GDM1 (cell line): ENCODE measurements around the gene C2orf74.
A peak's percentile ranks its signal among the peaks of the same experiment; 100 is the strongest.
"Not testable (repeated sequence)": the region's sequence is repeated elsewhere in the genome, so short reads cannot be mapped to it uniquely, and the experiment has no call there.

Experiments
- DNase-seq: peaks from one replicate; lab custom pipeline; 2025; lab: John Stamatoyannopoulos, UW

The C2orf74 gene

GRCh38 chr2:61173116-61173515, 11.1 kb downstream of the C2orf74 start:
- no peak for DNase-seq

GRCh38 chr2:61175036-61175435, 13.0 kb downstream of the C2orf74 start:
- DNase-seq: no peak

GRCh38 chr2:61176755-61177726, 15.1 kb downstream of the C2orf74 start:
- peak; percentile 92 for DNase-seq

- peak; percentile 35 for DNase-seq
Measured at GRCh38 chr2:61177727-61178549, 15.9 kb downstream of the C2orf74 start.

- no peak for DNase-seq
Measured at GRCh38 chr2:61178603-61179545, 16.9 kb downstream of the C2orf74 start.

- no peak for DNase-seq
Measured at GRCh38 chr2:61179701-61180639, 18.0 kb downstream of the C2orf74 start.

GRCh38 chr2:61180686-61181085, 18.7 kb downstream of the C2orf74 start:
- DNase-seq: no peak

- no peak for DNase-seq
Measured at GRCh38 chr2:61181382-61182058, 19.5 kb downstream of the C2orf74 start.

GRCh38 chr2:61182059-61182383, 20.0 kb downstream of the C2orf74 start:
- DNase-seq: no peak

- no peak for DNase-seq
Measured at GRCh38 chr2:61183795-61184194, 21.8 kb downstream of the C2orf74 start.

GRCh38 chr2:61184263-61184662, 22.3 kb downstream of the C2orf74 start:
- no peak for DNase-seq

GRCh38 chr2:61185231-61185728, 23.3 kb downstream of the C2orf74 start:
- no peak for DNase-seq

- DNase-seq: no peak
Measured at GRCh38 chr2:61187085-61187484, 25.1 kb downstream of the C2orf74 start.

GRCh38 chr2:61193670-61194561, 31.9 kb downstream of the C2orf74 start:
- DNase-seq: no peak

GRCh38 chr2:61194646-61195045, 32.7 kb downstream of the C2orf74 start:
- not testable (repeated sequence) for DNase-seq

- DNase-seq: no peak
Measured at GRCh38 chr2:61196671-61197070, 34.7 kb downstream of the C2orf74 start.

- DNase-seq: no peak
Measured at GRCh38 chr2:61205132-61205531, 43.1 kb downstream of the C2orf74 start.

GRCh38 chr2:61210332-61210981, 48.5 kb downstream of the C2orf74 start:
- no peak for DNase-seq
